Loucy (cell line): ENCODE results near the gene HASPIN.
"Not testable (repeated sequence)": the region's sequence is repeated elsewhere in the genome, so short reads cannot be mapped to it uniquely, and the experiment has no call there.

Experiments used
- H2AFZ ChIP-seq: fragments of 200-600 bp; sonication (generic); 2 replicates; pipeline ENCODE4 v1.6.0; 2016; ENCODE audit warnings: antibody characterized with exemption, mild to moderate bottlenecking, low read length, moderate library complexity
- H3F3A ChIP-seq: fragments of 200-600 bp; 2 replicates; pipeline ENCODE4 v1.6.0; 2016; ENCODE audit warnings: antibody characterized with exemption, low read depth, mild to moderate bottlenecking
- H3K27me3 ChIP-seq: fragments of 200-600 bp; sonication (generic); 2 replicates; pipeline ENCODE4 v1.6.1; 2014; ENCODE audit warnings: low read length, mild to moderate bottlenecking; ENCODE audit not compliant: insufficient read depth, poor library complexity, severe bottlenecking
- H3K36me3 ChIP-seq: fragments of 200-600 bp; sonication (generic); 2 replicates; pipeline ENCODE4 v1.6.1; 2016; ENCODE audit warnings: low read length; ENCODE audit not compliant: insufficient read depth
- H3K4me1 ChIP-seq: fragments of 200-600 bp; sonication (generic); 2 replicates; pipeline ENCODE4 v1.5.1; 2014; ENCODE audit warnings: low read length, mild to moderate bottlenecking; ENCODE audit not compliant: insufficient read depth, poor library complexity, severe bottlenecking
- H3K4me2 ChIP-seq: fragments of 200-600 bp; sonication (generic); 2 replicates; pipeline ENCODE4 v1.6.0; 2014; ENCODE audit warnings: antibody characterized with exemption, low read length, low read depth, mild to moderate bottlenecking; ENCODE audit not compliant: poor library complexity, severe bottlenecking
- H3K4me3 ChIP-seq: fragments of 200-600 bp; sonication (generic); 2 replicates; pipeline ENCODE4 v1.5.1; 2014; ENCODE audit warnings: low read length, mild to moderate bottlenecking, mixed read lengths; ENCODE audit not compliant: poor library complexity, severe bottlenecking
- H3K79me2 ChIP-seq: fragments of 200-600 bp; sonication (generic); 2 replicates; pipeline ENCODE4 v1.6.1; 2014; ENCODE audit warnings: low read length; ENCODE audit not compliant: insufficient read depth
- H3K9ac ChIP-seq: fragments of 200-600 bp; sonication (generic); 2 replicates; pipeline ENCODE4 v1.6.0; 2014; ENCODE audit warnings: mild to moderate bottlenecking, low read depth, low read length, moderate library complexity; ENCODE audit not compliant: poor library complexity, severe bottlenecking
- H3K9me2 ChIP-seq: fragments of 200-600 bp; sonication (generic); replicated peaks from 2 replicates; pipeline ENCODE4 v1.6.1; 2016; ENCODE audit warnings: low read depth, low read length, mixed read lengths
- H3K9me3 ChIP-seq: fragments of 200-600 bp; sonication (generic); 2 replicates; pipeline ENCODE4 v1.6.1; 2014; ENCODE audit warnings: mild to moderate bottlenecking, antibody characterized with exemption, low read length, low read depth; ENCODE audit not compliant: insufficient read depth
- H4K20me1 ChIP-seq: fragments of 200-600 bp; sonication (generic); 2 replicates; pipeline ENCODE4 v1.6.0; 2014; ENCODE audit warnings: antibody characterized with exemption, low read length, mild to moderate bottlenecking; ENCODE audit not compliant: insufficient read depth, poor library complexity, severe bottlenecking
- CTCF ChIP-seq: fragments of 200-600 bp; sonication (generic); conservative IDR thresholded peaks from 2 replicates; pipeline ENCODE4 v1.5.1; 2014; ENCODE audit warnings: mild to moderate bottlenecking, antibody characterized with exemption, low read length
- EZH2phosphoT487 ChIP-seq: fragments of 200-600 bp; IDR thresholded peaks from 2 replicates; pipeline ENCODE4 v1.6.1; 2018; ENCODE audit warnings: antibody characterized with exemption, mild to moderate bottlenecking, moderate library complexity, borderline replicate concordance

HASPIN gene

GRCh38 chr17:3732210-3732621 is 8.5 kb downstream of the HASPIN start:
- Histone ChIP-seq H3F3A (no peaks in the 10 kb centered on the region), H3K79me2 (peaks cover 15% of the 10 kb centered on the region), H3K4me1 (peaks cover 6% of the 10 kb centered on the region), H3K4me2 (no peak overlapping the region), H2AFZ (no peak overlapping the region), H4K20me1 (no peaks in the 10 kb centered on the region), H3K4me3 (no peak overlapping the region), H3K9me2 (no peaks in the 10 kb centered on the region), H3K9me3 (no peaks in the 10 kb centered on the region), H3K9ac (no peak overlapping the region), H3K27me3 (no peaks in the 10 kb centered on the region), H3K36me3 (no peaks in the 10 kb centered on the region; the same call in 1 of the 2 replicates)
- TF ChIP-seq CTCF (no peak), EZH2phosphoT487 (no peak)

GRCh38 chr17:3734911-3735276 is 11.2 kb downstream of the HASPIN start:
- not testable (repeated sequence) for H2AFZ ChIP-seq, H3K27me3 ChIP-seq, H3K9me2 ChIP-seq, H3K79me2 ChIP-seq, H3K4me3 ChIP-seq, H4K20me1 ChIP-seq, H3F3A ChIP-seq, H3K9me3 ChIP-seq, H3K36me3 ChIP-seq, H3K4me2 ChIP-seq, H3K9ac ChIP-seq
- peaks cover 14% of the 10 kb centered on the region for H3K4me1 ChIP-seq

GRCh38 chr17:3735515-3735914 is 11.8 kb downstream of the HASPIN start:
- no peak for TF ChIP-seq CTCF
- H3K79me2 ChIP-seq: no peaks in the 10 kb centered on the region

GRCh38 chr17:3738562-3739295 is 15.0 kb downstream of the HASPIN start:
- no peaks in the 10 kb centered on the region for H3K36me3 ChIP-seq
- 0 out of 2 replicates have a peak overlapping the region, but pooled peaks have one; percentile 16 for H2AFZ ChIP-seq
- no peaks in the 10 kb centered on the region for H3K9me3 ChIP-seq
- H3K9ac ChIP-seq: peak overlapping the region; percentile 26
- no peak overlapping the region for H3K4me3 ChIP-seq
- H3K79me2 ChIP-seq: no peaks in the 10 kb centered on the region
- no peaks in the 10 kb centered on the region for H3K27me3 ChIP-seq
- no peaks in the 10 kb centered on the region for H3F3A ChIP-seq
- H4K20me1 ChIP-seq: no peaks in the 10 kb centered on the region
- no peak for TF ChIP-seq EZH2phosphoT487
- no peak for TF ChIP-seq CTCF
- peak overlapping the region; percentile 22 for H3K4me2 ChIP-seq
- peaks cover 14% of the 10 kb centered on the region for H3K4me1 ChIP-seq
- H3K9me2 ChIP-seq: no peaks in the 10 kb centered on the region

More at GRCh38 chr17:3735515-3735914, 11.8 kb downstream of the HASPIN start:
- H3K4me1 ChIP-seq: peaks cover 14% of the 10 kb centered on the region
- no peaks in the 10 kb centered on the region for H4K20me1 ChIP-seq
- H3K9ac ChIP-seq: no peak overlapping the region
- H3K27me3 ChIP-seq: no peaks in the 10 kb centered on the region
- H2AFZ ChIP-seq: no peak overlapping the region
- no peak overlapping the region for H3K4me2 ChIP-seq
- no peaks in the 10 kb centered on the region for H3K9me3 ChIP-seq
- H3K9me2 ChIP-seq: no peaks in the 10 kb centered on the region
- H3K36me3 ChIP-seq: no peaks in the 10 kb centered on the region
- H3K4me3 ChIP-seq: no peak overlapping the region
- no peaks in the 10 kb centered on the region for H3F3A ChIP-seq
